Keratinocyte (primary cell): ENCODE data around the gene SCAMP2. TPM values are rescaled to one million over a fixed set of nuclear protein-coding genes. Genes with fewer than 3 reads are reported as not detected.

Source experiments
- DNase-seq: peaks from one replicate; pipeline ENCODE4 v3.0.0-alpha.2; 2011; ENCODE audit warnings: low read depth, missing footprints, low spot score
- FAIRE-seq: peaks from 2 replicates; lab custom pipeline; 2011; peaks lifted over from hg19 to GRCh38; lab: Jason Lieb, UNC
- H2AFZ ChIP-seq: 2 replicates; pipeline ENCODE4 v1.6.0; 2012; ENCODE audit warnings: low read length, control low read depth, inconsistent platforms; ENCODE audit not compliant: control insufficient read depth
- H3K27ac ChIP-seq: 2 replicates; pipeline ENCODE4 v1.5.1; 2011; ENCODE audit warnings: low read length; ENCODE audit not compliant: control insufficient read depth, insufficient read depth
- H3K27me3 ChIP-seq: 3 replicates; pipeline ENCODE4 v1.6.0; 2011; ENCODE audit warnings: low read length; ENCODE audit not compliant: control insufficient read depth, insufficient read depth; ENCODE audit errors: extremely low read depth
- H3K36me3 ChIP-seq, 2 experiments: 2 replicates in 1 of 2; 3 replicates in 1 of 2; pipeline ENCODE4 v1.5.1; 2011; ENCODE audit warnings: low read length in 2 of 2, mild to moderate bottlenecking in 1 of 2; ENCODE audit not compliant: control insufficient read depth in 2 of 2, insufficient read depth in 2 of 2; ENCODE audit errors: extremely low read depth in 1 of 2
- H3K4me1 ChIP-seq: 3 replicates; pipeline ENCODE4 v1.5.1; 2011; ENCODE audit warnings: low read length; ENCODE audit not compliant: control insufficient read depth, insufficient read depth; ENCODE audit errors: extremely low read depth
- H3K4me2 ChIP-seq: 3 replicates; pipeline ENCODE4 v1.6.0; 2011; ENCODE audit warnings: low read depth, low read length; ENCODE audit not compliant: control insufficient read depth, insufficient read depth; ENCODE audit errors: extremely low read depth
- H3K4me3 ChIP-seq, 3 experiments: fragments of 200-600 bp in 1 of 3; sonication (generic) in 1 of 3; 2 replicates in 2 of 3; 3 replicates in 1 of 3; pipeline ENCODE4 v1.5.1; 2011 to 2016; ENCODE audit warnings: low read length in 3 of 3, mild to moderate bottlenecking in 3 of 3, control low read depth in 2 of 3, inconsistent platforms in 1 of 3, low read depth in 1 of 3, mixed read lengths in 1 of 3, mixed run types in 1 of 3, moderate library complexity in 1 of 3; ENCODE audit not compliant: control insufficient read depth in 2 of 3, insufficient read depth in 2 of 3; ENCODE audit errors: extremely low read depth in 1 of 3
- H3K79me2 ChIP-seq: 2 replicates; pipeline ENCODE4 v1.6.0; 2012; ENCODE audit warnings: low read length; ENCODE audit not compliant: control insufficient read depth, insufficient read depth
- H3K9ac ChIP-seq: 3 replicates; pipeline ENCODE4 v1.6.0; 2011; ENCODE audit warnings: low read length; ENCODE audit not compliant: control insufficient read depth, insufficient read depth; ENCODE audit errors: extremely low read depth
- H3K9me1 ChIP-seq: 3 replicates; pipeline ENCODE4 v1.6.0; 2011; ENCODE audit warnings: low read length; ENCODE audit not compliant: control insufficient read depth, insufficient read depth; ENCODE audit errors: extremely low read depth
- H3K9me3 ChIP-seq: 2 replicates; pipeline ENCODE4 v1.5.1; 2012; ENCODE audit warnings: low read depth, low read length; ENCODE audit not compliant: control insufficient read depth
- H4K20me1 ChIP-seq: 3 replicates; pipeline ENCODE4 v1.6.0; 2011; ENCODE audit warnings: low read length; ENCODE audit not compliant: control insufficient read depth, insufficient read depth; ENCODE audit errors: extremely low read depth
- CTCF ChIP-seq, 3 experiments: IDR thresholded peaks in 1 of 3; conservative IDR thresholded peaks in 1 of 3; optimal IDR thresholded peaks in 1 of 3; 2 replicates in 2 of 3; 3 replicates in 1 of 3; pipeline versions ENCODE3 to v1.5.1; 2011; ENCODE audit warnings: low read length in 3 of 3, mild to moderate bottlenecking in 3 of 3, moderate library complexity in 2 of 3, control low read depth in 1 of 3, inconsistent platforms in 1 of 3; ENCODE audit not compliant: insufficient read depth in 2 of 3; ENCODE audit errors: extremely low read depth in 1 of 3
- EZH2 ChIP-seq: IDR thresholded peaks from one replicate; pipeline ENCODE4 v1.6.1; 2012; ENCODE audit warnings: inconsistent platforms, mild to moderate bottlenecking, low read length, moderate library complexity
- dilution Hi-C: fragments of 300-500 bp; cut with MboI; formaldehyde crosslinking; loops from one replicate; pipeline ENCODE4 v1.7.0; 2020; ENCODE audit warnings: low sequenced_read_pairs; ENCODE audit not compliant: extremely low pct_ligation_motif_present
- polyA plus RNA-seq, 5 experiments: library from polyadenylated mRNA; depleted of rRNA in 3 of 5; stranded (reverse) in 3 of 5; stranded (forward) in 1 of 5; unstranded in 1 of 5; fragments of >200 nt; gene quantifications; 1 replicate in 1 of 5; 2 replicates in 3 of 5; 3 replicates in 1 of 5; pipeline versions ENCODE4 v1.2.1 to v1.2.3, GENCODE V29; 2011 to 2012; ENCODE audit warnings: missing spikeins in 2 of 5, low read depth in 1 of 5, low replicate concordance in 1 of 5

The SCAMP2 gene
- polyA plus RNA-seq, 1 donor (not counting 4 experiments of a cell fraction or from before 2014, with no cell fraction given): 72.8 TPM

- FAIRE-seq (no peak), DNase-seq (no peak)
- H3K4me3 ChIP-seq: no peak overlapping the region
- H3K9me3 ChIP-seq: no peaks in the 10 kb centered on the region
- no peak overlapping the region for H3K27ac ChIP-seq
- H3K9ac ChIP-seq: no peak overlapping the region
- TF ChIP-seq EZH2 (no peak), CTCF (optimal IDR thresholded peaks at IDR 0.05 in 1 of 3, IDR thresholded peaks at IDR 0.05 in 1 of 3, conservative IDR thresholded peaks at IDR 0.05 in 1 of 3; ENCODE audit: extremely low read depth in 1 of 3, insufficient read depth in 2 of 3, low read length in 3 of 3) (no peak)
- dilution Hi-C loops: no loop called here
- no peaks in the 10 kb centered on the region for H3K27me3 ChIP-seq
- H3K4me1 ChIP-seq: peaks cover 10% of the 10 kb centered on the region
- peaks cover 18 to 31% of the 10 kb centered on the region in 2 experiments for H3K36me3 ChIP-seq
- H3K79me2 ChIP-seq: peaks cover 22% of the 10 kb centered on the region
- no peak overlapping the region for H3K4me2 ChIP-seq
- H2AFZ ChIP-seq: no peak overlapping the region
- peaks cover 5% of the 10 kb centered on the region for H3K9me1 ChIP-seq
- no peaks in the 10 kb centered on the region for H4K20me1 ChIP-seq
Measured at GRCh38 chr15:74908635-74909034, 35.5 kb upstream of the SCAMP2 start.

- Histone ChIP-seq H3K9ac (peak overlapping the region; percentile 84), H3K27ac (peak overlapping the region; percentile 60), H3K27me3 (no peaks in the 10 kb centered on the region), H3K36me3 (peaks cover 23 to 32% of the 10 kb centered on the region in 2 experiments), H3K9me1 (peaks cover 5% of the 10 kb centered on the region), H3K4me3 (peak overlapping the region; percentile 70 to 85 (median 81)), H3K79me2 (peaks cover 22% of the 10 kb centered on the region), H3K4me2 (peak overlapping the region; percentile 94), H2AFZ (peak overlapping the region; percentile 98), H4K20me1 (no peaks in the 10 kb centered on the region), H3K9me3 (no peaks in the 10 kb centered on the region), H3K4me1 (peaks cover 10% of the 10 kb centered on the region)
- DNase-seq: no peak
- no peak for FAIRE-seq
- dilution Hi-C loops: no loop called here
- TF ChIP-seq CTCF (optimal IDR thresholded peaks at IDR 0.05 in 1 of 3, IDR thresholded peaks at IDR 0.05 in 1 of 3, conservative IDR thresholded peaks at IDR 0.05 in 1 of 3; ENCODE audit: extremely low read depth in 1 of 3, insufficient read depth in 2 of 3, low read length in 3 of 3) (no peak), EZH2 (no peak)
Measured at GRCh38 chr15:74907163-74907870, 34.2 kb upstream of the SCAMP2 start.
